HG03280 (cell line): Measurements from ENCODE around the gene TRDMT1.
"Not testable (repeated sequence)": the region's sequence is repeated elsewhere in the genome, so short reads cannot be mapped to it uniquely, and the experiment has no call there.

Experiments used
- ATAC-seq: cut with Tn5 transposase; IDR thresholded peaks from one replicate; pipeline ENCODE4 v1.9.1; 2021; ENCODE audit warnings: mild to moderate bottlenecking, moderate library complexity; ENCODE audit not compliant: unreplicated experiment

The TRDMT1 gene

GRCh38 chr10:17138460-17139042, 62.9 kb downstream of the TRDMT1 start:
- no peak for ATAC-seq

- no peak for ATAC-seq
Measured at GRCh38 chr10:17134737-17135260, 66.7 kb downstream of the TRDMT1 start.

GRCh38 chr10:17134282-17134681, 67.2 kb downstream of the TRDMT1 start:
- ATAC-seq: no peak

- ATAC-seq: no peak
Measured at GRCh38 chr10:17129741-17130140, 71.7 kb downstream of the TRDMT1 start, which contains the start of gene CUBN. Gene CUBN, minus strand, starts transcription at chr10:17129811. Its CDS starts 46 bp downstream, at chr10:17129765.

- ATAC-seq: no peak
Measured at GRCh38 chr10:17128261-17128660, 73.2 kb downstream of the TRDMT1 start.

GRCh38 chr10:17126327-17126726, 75.1 kb downstream of the TRDMT1 start:
- no peak for ATAC-seq

GRCh38 chr10:17125206-17125893, 76.1 kb downstream of the TRDMT1 start:
- ATAC-seq: no peak

GRCh38 chr10:17123961-17124360, 77.5 kb downstream of the TRDMT1 start:
- ATAC-seq: no peak

- ATAC-seq: no peak
Measured at GRCh38 chr10:17122726-17123661, 78.5 kb downstream of the TRDMT1 start.

- no peak for ATAC-seq
Measured at GRCh38 chr10:17122052-17122451, 79.4 kb downstream of the TRDMT1 start.

GRCh38 chr10:17120694-17121093, 80.8 kb downstream of the TRDMT1 start:
- no peak for ATAC-seq

GRCh38 chr10:17119845-17120244, 81.6 kb downstream of the TRDMT1 start:
- ATAC-seq: no peak

GRCh38 chr10:17116193-17116592, 85.3 kb downstream of the TRDMT1 start:
- no peak for ATAC-seq

GRCh38 chr10:17115683-17116082, 85.8 kb downstream of the TRDMT1 start:
- no peak for ATAC-seq

- not testable (repeated sequence) for ATAC-seq
Measured at GRCh38 chr10:17114878-17115444, 86.5 kb downstream of the TRDMT1 start.

- ATAC-seq: no peak
Measured at GRCh38 chr10:17113889-17114540, 87.5 kb downstream of the TRDMT1 start.

- ATAC-seq: no peak
Measured at GRCh38 chr10:17113346-17113745, 88.1 kb downstream of the TRDMT1 start.

- no peak for ATAC-seq
Measured at GRCh38 chr10:17112566-17112965, 88.9 kb downstream of the TRDMT1 start.

- no peak for ATAC-seq
Measured at GRCh38 chr10:17109475-17110207, 91.8 kb downstream of the TRDMT1 start.

GRCh38 chr10:17109046-17109445, 92.4 kb downstream of the TRDMT1 start:
- ATAC-seq: no peak
